ENCODE data around the gene SRGAP3.

DNA sequence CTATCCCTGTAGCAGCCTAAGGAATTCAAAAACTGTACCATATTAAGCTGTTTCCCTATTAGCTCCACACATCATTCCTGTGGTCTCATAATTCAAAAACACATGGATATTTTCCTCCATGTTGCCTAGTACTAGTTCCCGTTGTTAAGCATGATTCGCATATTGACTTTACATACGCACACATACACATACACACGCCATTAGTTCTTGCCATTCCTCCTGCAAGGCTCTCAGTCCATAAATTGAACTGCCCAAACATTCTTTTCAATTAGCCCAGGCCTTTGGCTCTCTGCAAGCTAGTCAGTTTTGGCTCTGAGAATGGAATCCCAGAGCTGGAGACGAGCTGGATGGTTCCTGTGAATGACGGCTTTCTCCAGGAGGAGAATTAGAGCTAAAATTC lies 229.0 kb downstream of the SRGAP3 start:
- TF ChIP-seq RAD21 (IDR thresholded peaks at IDR 0.05; ENCODE audit: low read depth) (no peak), CEBPB (IDR thresholded peaks at IDR 0.05) (no peak), EGR1 (IDR thresholded peaks at IDR 0.05) (no peak), EP300 (IDR thresholded peaks at IDR 0.05; ENCODE audit: borderline replicate concordance) (no peak), TCF12 (IDR thresholded peaks at IDR 0.05; ENCODE audit: low read depth) (no peak), TEAD4 (IDR thresholded peaks at IDR 0.05) (no peak), CREB1 (IDR thresholded peaks at IDR 0.05; ENCODE audit: low read depth) (no peak), ZBTB7A (IDR thresholded peaks at IDR 0.05; ENCODE audit: low read depth) (no peak)
- TF ChIP-seq, protein P1, sequence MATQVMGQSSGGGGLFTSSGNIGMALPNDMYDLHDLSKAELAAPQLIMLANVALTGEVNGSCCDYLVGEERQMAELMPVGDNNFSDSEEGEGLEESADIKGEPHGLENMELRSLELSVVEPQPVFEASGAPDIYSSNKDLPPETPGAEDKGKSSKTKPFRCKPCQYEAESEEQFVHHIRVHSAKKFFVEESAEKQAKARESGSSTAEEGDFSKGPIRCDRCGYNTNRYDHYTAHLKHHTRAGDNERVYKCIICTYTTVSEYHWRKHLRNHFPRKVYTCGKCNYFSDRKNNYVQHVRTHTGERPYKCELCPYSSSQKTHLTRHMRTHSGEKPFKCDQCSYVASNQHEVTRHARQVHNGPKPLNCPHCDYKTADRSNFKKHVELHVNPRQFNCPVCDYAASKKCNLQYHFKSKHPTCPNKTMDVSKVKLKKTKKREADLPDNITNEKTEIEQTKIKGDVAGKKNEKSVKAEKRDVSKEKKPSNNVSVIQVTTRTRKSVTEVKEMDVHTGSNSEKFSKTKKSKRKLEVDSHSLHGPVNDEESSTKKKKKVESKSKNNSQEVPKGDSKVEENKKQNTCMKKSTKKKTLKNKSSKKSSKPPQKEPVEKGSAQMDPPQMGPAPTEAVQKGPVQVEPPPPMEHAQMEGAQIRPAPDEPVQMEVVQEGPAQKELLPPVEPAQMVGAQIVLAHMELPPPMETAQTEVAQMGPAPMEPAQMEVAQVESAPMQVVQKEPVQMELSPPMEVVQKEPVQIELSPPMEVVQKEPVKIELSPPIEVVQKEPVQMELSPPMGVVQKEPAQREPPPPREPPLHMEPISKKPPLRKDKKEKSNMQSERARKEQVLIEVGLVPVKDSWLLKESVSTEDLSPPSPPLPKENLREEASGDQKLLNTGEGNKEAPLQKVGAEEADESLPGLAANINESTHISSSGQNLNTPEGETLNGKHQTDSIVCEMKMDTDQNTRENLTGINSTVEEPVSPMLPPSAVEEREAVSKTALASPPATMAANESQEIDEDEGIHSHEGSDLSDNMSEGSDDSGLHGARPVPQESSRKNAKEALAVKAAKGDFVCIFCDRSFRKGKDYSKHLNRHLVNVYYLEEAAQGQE (IDR thresholded peaks at IDR 0.05; ENCODE audit: low read depth) = no peak
